HEK293 (cell line): Measurements from ENCODE around the gene TSBP1.

ENCODE experiments used
- BCL11A ChIP-seq: fragments of 450-650 bp; formaldehyde crosslinking; IDR thresholded peaks from 2 replicates; pipeline ENCODE4 v1.5.1; 2016; ENCODE audit warnings: low read depth, missing biosample characterization, missing genetic modification characterization
- CTCF ChIP-seq: fragments of 450-650 bp; formaldehyde crosslinking; IDR thresholded peaks from 2 replicates; pipeline ENCODE4 v1.5.1; 2016; ENCODE audit warnings: missing biosample characterization, missing genetic modification characterization
- GLI4 ChIP-seq: fragments of 450-650 bp; formaldehyde crosslinking; IDR thresholded peaks from 2 replicates; pipeline ENCODE4 v1.5.1; 2016; ENCODE audit warnings: missing biosample characterization, missing genetic modification characterization
- PATZ1 ChIP-seq: fragments of 450-650 bp; formaldehyde crosslinking; IDR thresholded peaks from 2 replicates; pipeline ENCODE4 v1.5.1; 2016; ENCODE audit warnings: missing biosample characterization, missing genetic modification characterization
- ZNF155 ChIP-seq: fragments of 450-650 bp; formaldehyde crosslinking; IDR thresholded peaks from 2 replicates; pipeline ENCODE4 v1.5.1; 2016; ENCODE audit warnings: missing biosample characterization, missing genetic modification characterization

GRCh38 chr6:32317541-32317940 is 54.2 kb downstream of the TSBP1 start:
- TF ChIP-seq GLI4 (tag by site-specific recombination): no peak
- no peak for TF ChIP-seq CTCF
- TF ChIP-seq ZNF155 (tag by site-specific recombination): no peak
- no peak for TF ChIP-seq PATZ1 (tag by site-specific recombination)
- TF ChIP-seq BCL11A (tag by site-specific recombination): no peak
